Fibroblast of skin of left quadriceps (primary cell): ENCODE data around the gene IL26.
A peak's percentile ranks its signal among the peaks of the same experiment; 100 is the strongest.

Experiments used
- DNase-seq, 2 experiments: peaks; one replicate each; pipeline ENCODE4 v3.0.0-alpha.2; 2013; ENCODE audit warnings: low read depth in 2 of 2

The IL26 gene

GRCh38 chr12:68225576-68226476 lies at the start of gene IL26:
TSS of gene IL26 (minus strand) at chr12:68225810. CDS start at chr12:68225756, 54 bp downstream.
- no peak for DNase-seq

GRCh38 chr12:68272732-68273131 lies 47.1 kb upstream of the IL26 start:
- DNase-seq: no peak

GRCh38 chr12:68271346-68271745 lies 45.7 kb upstream of the IL26 start:
- no peak for DNase-seq

- no peak for DNase-seq
These were observed 44.7 kb upstream of the IL26 start for GRCh38 chr12:68270358-68270757.

GRCh38 chr12:68269779-68270178 lies 44.2 kb upstream of the IL26 start:
- no peak for DNase-seq

GRCh38 chr12:68268967-68269366 lies 43.4 kb upstream of the IL26 start:
- no peak for DNase-seq

- peak; percentile 87 to 89 for DNase-seq
These were observed 42.3 kb upstream of the IL26 start for GRCh38 chr12:68267892-68268396.

- DNase-seq: peak in 1 of 2 experiments; percentile 47
These were observed 39.2 kb upstream of the IL26 start for GRCh38 chr12:68264857-68265256.

GRCh38 chr12:68264158-68264855 lies 38.7 kb upstream of the IL26 start:
- no peak for DNase-seq

- no peak for DNase-seq
These were observed 37.8 kb upstream of the IL26 start for GRCh38 chr12:68263366-68263765.

- no peak for DNase-seq
These were observed 36.3 kb upstream of the IL26 start for GRCh38 chr12:68261896-68262295.

GRCh38 chr12:68260153-68260552 lies 34.5 kb upstream of the IL26 start:
- DNase-seq: no peak

GRCh38 chr12:68259318-68259940 lies 33.8 kb upstream of the IL26 start:
- DNase-seq: no peak

- DNase-seq: no peak
These were observed 27.9 kb upstream of the IL26 start, which contains the start of gene IL22 for GRCh38 chr12:68253504-68253903. TSS of gene IL22 (minus strand) at chr12:68253604. CDS start at chr12:68253448, 156 bp downstream.

GRCh38 chr12:68252077-68252476 lies 26.5 kb upstream of the IL26 start:
- DNase-seq: no peak

GRCh38 chr12:68250454-68250853 lies 24.8 kb upstream of the IL26 start:
- no peak for DNase-seq

GRCh38 chr12:68247785-68248184 lies 22.2 kb upstream of the IL26 start:
- DNase-seq: no peak

GRCh38 chr12:68246350-68246749 lies 20.7 kb upstream of the IL26 start:
- DNase-seq: no peak

- no peak for DNase-seq
These were observed 19.8 kb upstream of the IL26 start for GRCh38 chr12:68245180-68246021.

GRCh38 chr12:68242777-68243176 lies 17.2 kb upstream of the IL26 start:
- no peak for DNase-seq

- DNase-seq: no peak
These were observed 15.4 kb upstream of the IL26 start for GRCh38 chr12:68240975-68241374.
